ENCODE data around the gene IDI1.

IDI1 gene

GRCh38 chr10:997266-998022 is 51.5 kb downstream of the IDI1 start:
- TF ChIP-seq CTCF (IDR thresholded peaks at IDR 0.05; ENCODE audit: control insufficient read depth, insufficient read depth, low read depth, low read length, missing control alignments): no peak
- DNase-seq (ENCODE audit: low read depth): no peak
- H3K4me3 ChIP-seq (ENCODE audit: control insufficient read depth, low read depth, low read length): no peak overlapping the region

GRCh38 chr10:996031-996430 is 52.9 kb downstream of the IDI1 start:
- DNase-seq (ENCODE audit: low read depth): no peak
- no peak for TF ChIP-seq CTCF (IDR thresholded peaks at IDR 0.05; ENCODE audit: control insufficient read depth, insufficient read depth, low read depth, low read length, missing control alignments)
- no peak overlapping the region for H3K4me3 ChIP-seq (ENCODE audit: control insufficient read depth, low read depth, low read length)

DNA sequence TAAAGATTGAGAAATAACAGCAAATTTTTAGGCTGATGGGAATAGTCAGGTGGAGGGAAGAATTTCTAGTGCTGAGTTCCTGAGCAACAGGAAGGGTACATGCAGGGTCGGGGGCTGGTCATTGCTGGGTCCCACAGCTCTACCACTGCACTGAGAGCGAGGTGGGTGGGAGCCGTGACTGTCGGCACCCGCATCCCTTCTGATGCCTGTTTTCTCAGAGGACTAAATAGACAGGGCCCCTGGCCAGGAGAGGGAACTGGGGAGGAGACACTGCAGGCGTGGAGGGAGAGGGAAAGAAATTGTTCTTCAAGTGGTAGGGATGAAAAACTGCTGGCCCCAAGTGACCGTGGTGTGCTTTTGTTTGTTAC is 53.4 kb downstream of the IDI1 start:
- no peak overlapping the region for H3K4me3 ChIP-seq (ENCODE audit: control insufficient read depth, low read depth, low read length)
- DNase-seq (ENCODE audit: low read depth): no peak
- no peak for TF ChIP-seq CTCF (IDR thresholded peaks at IDR 0.05; ENCODE audit: control insufficient read depth, insufficient read depth, low read depth, low read length, missing control alignments)

GRCh38 chr10:994836-995558 is 53.9 kb downstream of the IDI1 start:
- DNase-seq (ENCODE audit: low read depth): no peak
- H3K4me3 ChIP-seq (ENCODE audit: control insufficient read depth, low read depth, low read length): no peak overlapping the region
- TF ChIP-seq CTCF (IDR thresholded peaks at IDR 0.05; ENCODE audit: control insufficient read depth, insufficient read depth, low read depth, low read length, missing control alignments): no peak

GRCh38 chr10:992871-993270 is 56.0 kb downstream of the IDI1 start:
- no peak for DNase-seq (ENCODE audit: low read depth)
- H3K4me3 ChIP-seq (ENCODE audit: control insufficient read depth, low read depth, low read length): no peak overlapping the region
- TF ChIP-seq CTCF (IDR thresholded peaks at IDR 0.05; ENCODE audit: control insufficient read depth, insufficient read depth, low read depth, low read length, missing control alignments): no peak

DNA sequence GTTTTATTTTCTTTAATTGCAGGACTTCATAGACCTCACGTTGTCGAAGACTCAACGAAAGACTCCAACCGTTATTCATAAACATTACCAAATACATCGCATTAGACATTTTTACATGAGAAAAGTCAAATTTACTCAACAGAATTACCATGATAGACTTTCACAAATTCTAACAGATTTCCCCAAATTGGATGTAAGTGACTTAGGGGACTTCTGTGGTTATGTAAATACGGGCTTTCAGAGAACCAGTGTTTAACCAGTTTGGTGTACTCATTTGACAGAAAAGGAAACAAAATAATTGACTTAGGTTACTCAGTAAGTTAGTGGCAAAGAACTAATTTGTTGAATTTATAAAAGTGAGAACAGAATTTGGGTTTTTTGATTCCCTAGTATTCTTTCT is 56.5 kb downstream of the IDI1 start:
- no peak overlapping the region for H3K4me3 ChIP-seq (ENCODE audit: control insufficient read depth, low read depth, low read length)
- TF ChIP-seq CTCF (IDR thresholded peaks at IDR 0.05; ENCODE audit: control insufficient read depth, insufficient read depth, low read depth, low read length, missing control alignments): no peak
- no peak for DNase-seq (ENCODE audit: low read depth)

Data from AG09309 (cell line).